Esophagus muscularis mucosa (tissue), 4 donors: ENCODE data around the gene SCARF2. TPM values are rescaled to one million over a fixed set of nuclear protein-coding genes. Genes with fewer than 3 reads are reported as not detected.

Source experiments
- DNase-seq: peaks from one replicate; pipeline ENCODE4 v3.0.0-alpha.2; 2017; ENCODE audit errors: extremely low spot score
- H3K27ac ChIP-seq, 4 donors: fragments of 200-600 bp; sonication (generic); replicated peaks in 1 of 4; 1 replicate in 3 of 4; 2 replicates in 1 of 4; pipeline ENCODE4 v1.5.1; 2016 to 2019; ENCODE audit warnings: mild to moderate bottlenecking in 1 of 4
- H3K27me3 ChIP-seq, 4 donors: fragments of 200-600 bp; sonication (generic); one replicate each; pipeline versions ENCODE4 v1.5.1 to v1.6.0; 2016 to 2019
- H3K36me3 ChIP-seq, 4 donors: fragments of 200-600 bp; sonication (generic); one replicate each; pipeline ENCODE4 v1.5.1; 2016 to 2019
- H3K4me1 ChIP-seq, 4 donors: fragments of 200-600 bp; sonication (generic); one replicate each; pipeline ENCODE4 v1.5.1; 2016 to 2019
- H3K4me3 ChIP-seq, 4 donors: fragments of 200-600 bp; sonication (generic); 1 replicate in 2 of 4; 2 replicates in 2 of 4; pipeline ENCODE4 v1.5.1; 2016 to 2019; ENCODE audit warnings: mild to moderate bottlenecking in 4 of 4, moderate library complexity in 1 of 4
- H3K9me3 ChIP-seq, 4 donors: fragments of 200-600 bp; sonication (generic); 1 replicate in 3 of 4; 2 replicates in 1 of 4; pipeline ENCODE4 v1.5.1; 2016 to 2019
- EP300 ChIP-seq: sonication (generic); formaldehyde crosslinking; IDR thresholded peaks from one replicate; pipeline ENCODE4 v1.6.1; 2017; ENCODE audit warnings: antibody characterized with exemption
- POLR2A ChIP-seq: fragments of 450-650 bp; IDR thresholded peaks from one replicate; pipeline ENCODE4 v1.6.1; 2017; ENCODE audit warnings: antibody characterized with exemption, moderate library complexity, mild to moderate bottlenecking, low read depth
- POLR2AphosphoS5 ChIP-seq, 2 donors: sonication (generic); formaldehyde crosslinking; IDR thresholded peaks; one replicate each; pipeline ENCODE4 v1.6.1; 2017; ENCODE audit warnings: antibody characterized with exemption in 2 of 2
- WGBS: methylation state at CpG from one replicate; pipeline ENCODE4 v1.1.5; 2018; 5-methylcytosine and 5-hydroxymethylcytosine counted together
- intact Hi-C: fragments of 100-400 bp; cut with DNase I; formaldehyde crosslinking; loops from one replicate; pipeline ENCODE4 v1.15.1; 2023
- total RNA-seq, 4 donors: library from RNA; depleted of rRNA; stranded (reverse); fragments of >200 nt; gene quantifications; one replicate each; pipeline versions ENCODE4 v1.1.0 to v1.2.1, GENCODE V29; 2016
- TF ChIP-seq, protein P1 (sequence below), 3 experiments: fragments of 200-600 bp in 2 of 3; fragments of 450-650 bp in 1 of 3; sonication (generic) in 2 of 3; IDR thresholded peaks; one replicate each; pipeline ENCODE4 v1.5.1; 2017 to 2019; ENCODE audit warnings: antibody characterized with exemption in 3 of 3, mild to moderate bottlenecking in 2 of 3, moderate library complexity in 1 of 3

Gene SCARF2
- total RNA-seq, 4 donors from 2014 or later = 14.5 to 31.6 (median 22.2) TPM

- Histone ChIP-seq H3K36me3 (peaks cover 2 to 44% (median 31%) of the 10 kb centered on the region in 4 donors), H3K27me3 (no peaks in the 10 kb centered on the region), H3K9me3 (no peaks in the 10 kb centered on the region), H3K4me1 (peaks cover 2 to 20% (median 14%) of the 10 kb centered on the region in 4 donors), H3K4me3 (no peak overlapping the region), H3K27ac (no peak overlapping the region)
- WGBS = 98% methylated on average over 4 of the region's 4 CpGs
- no peak for DNase-seq
- intact Hi-C loops = loop anchor here (10.0 kb wide), 1 partner anchor 75 kb away; the partner anchor contains the start of gene DGCR6L
- TF ChIP-seq, protein P1, sequence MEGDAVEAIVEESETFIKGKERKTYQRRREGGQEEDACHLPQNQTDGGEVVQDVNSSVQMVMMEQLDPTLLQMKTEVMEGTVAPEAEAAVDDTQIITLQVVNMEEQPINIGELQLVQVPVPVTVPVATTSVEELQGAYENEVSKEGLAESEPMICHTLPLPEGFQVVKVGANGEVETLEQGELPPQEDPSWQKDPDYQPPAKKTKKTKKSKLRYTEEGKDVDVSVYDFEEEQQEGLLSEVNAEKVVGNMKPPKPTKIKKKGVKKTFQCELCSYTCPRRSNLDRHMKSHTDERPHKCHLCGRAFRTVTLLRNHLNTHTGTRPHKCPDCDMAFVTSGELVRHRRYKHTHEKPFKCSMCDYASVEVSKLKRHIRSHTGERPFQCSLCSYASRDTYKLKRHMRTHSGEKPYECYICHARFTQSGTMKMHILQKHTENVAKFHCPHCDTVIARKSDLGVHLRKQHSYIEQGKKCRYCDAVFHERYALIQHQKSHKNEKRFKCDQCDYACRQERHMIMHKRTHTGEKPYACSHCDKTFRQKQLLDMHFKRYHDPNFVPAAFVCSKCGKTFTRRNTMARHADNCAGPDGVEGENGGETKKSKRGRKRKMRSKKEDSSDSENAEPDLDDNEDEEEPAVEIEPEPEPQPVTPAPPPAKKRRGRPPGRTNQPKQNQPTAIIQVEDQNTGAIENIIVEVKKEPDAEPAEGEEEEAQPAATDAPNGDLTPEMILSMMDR (IDR thresholded peaks at IDR 0.05) = no peak
- no peak for TF ChIP-seq POLR2AphosphoS5 (IDR thresholded peaks at IDR 0.05)
- TF ChIP-seq EP300 = no peak
- no peak for TF ChIP-seq POLR2A
Observed at GRCh38 chr22:20399866-20400605, 37.6 kb downstream of the SCARF2 start.

DNA sequence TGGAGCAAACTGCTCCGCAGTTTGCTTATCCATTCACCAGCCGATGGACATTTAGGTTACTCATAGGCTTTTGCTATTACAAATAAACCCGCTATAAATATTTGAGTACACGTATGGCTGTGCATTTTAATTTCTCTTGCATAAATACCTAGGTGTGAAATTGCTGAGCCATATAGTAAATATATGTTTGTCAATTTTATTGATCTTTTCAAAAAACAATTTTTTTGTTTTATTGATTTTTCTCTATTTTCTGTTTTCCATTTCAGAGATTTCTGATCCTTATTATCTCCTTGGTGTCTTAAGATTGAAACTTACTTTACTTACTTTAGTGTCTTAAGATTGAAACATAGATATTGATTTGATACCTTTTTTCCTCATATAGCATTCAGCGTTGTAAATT lies 39.2 kb downstream of the SCARF2 start:
- H3K4me3 ChIP-seq = no peak overlapping the region
- H3K4me1 ChIP-seq = peaks cover 12 to 33% (median 26%) of the 10 kb centered on the region in 4 donors
- 95% methylated on average over 5 of the region's 5 CpGs for WGBS
- H3K27ac ChIP-seq = no peak overlapping the region
- no peak for TF ChIP-seq EP300
- TF ChIP-seq, protein P1 (IDR thresholded peaks at IDR 0.05) = no peak
- no peak for TF ChIP-seq POLR2A
- no peak for TF ChIP-seq POLR2AphosphoS5 (IDR thresholded peaks at IDR 0.05)
- intact Hi-C loops = loop anchor here (10.0 kb wide), 1 partner anchor 74 kb away; the partner anchor contains the start of gene DGCR6L
- H3K9me3 ChIP-seq = no peaks in the 10 kb centered on the region
- H3K36me3 ChIP-seq = peaks cover 0 to 28% (median 22%) of the 10 kb centered on the region in 4 donors
- H3K27me3 ChIP-seq = no peaks in the 10 kb centered on the region
- no peak for DNase-seq

DNA sequence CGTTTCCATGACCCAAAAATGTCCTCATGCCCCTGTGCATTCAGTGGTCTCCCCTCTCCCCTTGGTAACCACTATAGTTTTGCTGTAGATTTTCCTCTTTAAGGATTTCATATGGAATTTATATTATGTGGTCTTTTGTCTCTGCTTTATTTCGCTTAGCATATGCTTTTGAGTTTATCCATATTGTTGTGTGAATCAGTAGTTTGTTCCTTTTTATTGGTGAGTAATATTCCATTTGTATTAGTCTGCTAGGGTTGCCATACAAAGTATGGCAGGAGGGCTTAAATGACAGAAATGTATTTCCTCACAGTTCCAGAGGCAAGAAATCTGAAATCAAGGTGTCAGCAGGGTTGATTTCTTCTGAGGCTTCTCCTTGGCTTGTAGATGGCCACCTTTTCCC lies 40.1 kb downstream of the SCARF2 start:
- 97% methylated on average over 2 of the region's 2 CpGs for WGBS
- H3K9me3 ChIP-seq = no peaks in the 10 kb centered on the region
- no peak overlapping the region for H3K4me3 ChIP-seq
- no peak for DNase-seq
- H3K4me1 ChIP-seq = peaks cover 13 to 37% (median 28%) of the 10 kb centered on the region in 4 donors
- no peaks in the 10 kb centered on the region for H3K27me3 ChIP-seq
- no peak overlapping the region for H3K27ac ChIP-seq
- TF ChIP-seq, protein P1 (IDR thresholded peaks at IDR 0.05) = no peak
- TF ChIP-seq POLR2A (no peak), EP300 (no peak), POLR2AphosphoS5 (IDR thresholded peaks at IDR 0.05) (no peak)
- intact Hi-C loops = loop anchor here (10.0 kb wide), 1 partner anchor 73 kb away; the partner anchor contains the start of gene DGCR6L
- peaks cover 0 to 21% (median 16%) of the 10 kb centered on the region in 4 donors for H3K36me3 ChIP-seq

GRCh38 chr22:20396639-20397038 lies 41.0 kb downstream of the SCARF2 start:
- WGBS = 87% methylated on average over 1 of the region's 1 CpG
- Histone ChIP-seq H3K9me3 (no peaks in the 10 kb centered on the region), H3K27ac (no peak overlapping the region)

More at GRCh38 chr22:20396639-20397038, 41.0 kb downstream of the SCARF2 start:
- intact Hi-C loops = loop anchor here (10.0 kb wide), 1 partner anchor 72 kb away; the partner anchor contains the start of gene DGCR6L
- no peak for DNase-seq
- H3K4me3 ChIP-seq = no peak overlapping the region
- peaks cover 13 to 37% (median 28%) of the 10 kb centered on the region in 4 donors for H3K4me1 ChIP-seq
- TF ChIP-seq, protein P1 (IDR thresholded peaks at IDR 0.05) = no peak
- TF ChIP-seq POLR2A (no peak), EP300 (no peak), POLR2AphosphoS5 (IDR thresholded peaks at IDR 0.05) (no peak)
- H3K36me3 ChIP-seq = peaks cover 0 to 12% (median 12%) of the 10 kb centered on the region in 4 donors
- no peaks in the 10 kb centered on the region for H3K27me3 ChIP-seq
